Activated CD4-positive, alpha-beta T cell treated with anti-CD3 and anti-CD28 coated beads for 1 hour (primary cell): Measurements from ENCODE around the gene ACOXL.

Experiments
- DNase-seq: peaks from one replicate; pipeline ENCODE4 v3.0.0-alpha.2; 2020

ACOXL gene

GRCh38 chr2:110877031-110877827 lies 144.9 kb downstream of the ACOXL start:
- no peak for DNase-seq

GRCh38 chr2:110878150-110878549 lies 145.8 kb downstream of the ACOXL start:
- DNase-seq = no peak

GRCh38 chr2:110881908-110882307 lies 149.5 kb downstream of the ACOXL start:
- no peak for DNase-seq

- no peak for DNase-seq
Measured at GRCh38 chr2:110883406-110883805, 151.0 kb downstream of the ACOXL start.

- DNase-seq = no peak
Measured at GRCh38 chr2:110885256-110885655, 152.9 kb downstream of the ACOXL start.

GRCh38 chr2:110886826-110887573 lies 154.6 kb downstream of the ACOXL start:
- DNase-seq = no peak

- DNase-seq = no peak
Measured at GRCh38 chr2:110888411-110888810, 156.0 kb downstream of the ACOXL start.

GRCh38 chr2:110891626-110892025 lies 159.3 kb downstream of the ACOXL start:
- no peak for DNase-seq

- DNase-seq = no peak
Measured at GRCh38 chr2:110896226-110896625, 163.9 kb downstream of the ACOXL start.

- DNase-seq = no peak
Measured at GRCh38 chr2:110897966-110898365, 165.6 kb downstream of the ACOXL start.

- no peak for DNase-seq
Measured at GRCh38 chr2:110900191-110900590, 167.8 kb downstream of the ACOXL start.

- DNase-seq = no peak
Measured at GRCh38 chr2:110903548-110903947, 171.2 kb downstream of the ACOXL start.

- no peak for DNase-seq
Measured at GRCh38 chr2:110904116-110904778, 171.9 kb downstream of the ACOXL start.

- DNase-seq = no peak
Measured at GRCh38 chr2:110904779-110905148, 172.4 kb downstream of the ACOXL start.

GRCh38 chr2:110905217-110905616 lies 172.8 kb downstream of the ACOXL start:
- no peak for DNase-seq

GRCh38 chr2:110906613-110907298 lies 174.4 kb downstream of the ACOXL start:
- no peak for DNase-seq

GRCh38 chr2:110909501-110909900 lies 177.1 kb downstream of the ACOXL start:
- no peak for DNase-seq

GRCh38 chr2:110910423-110910822 lies 178.1 kb downstream of the ACOXL start:
- no peak for DNase-seq

- no peak for DNase-seq
Measured at GRCh38 chr2:110919738-110920137, 187.4 kb downstream of the ACOXL start.

GRCh38 chr2:110925479-110925878 lies 193.1 kb downstream of the ACOXL start:
- DNase-seq = no peak

- no peak for DNase-seq
Measured at GRCh38 chr2:110927526-110927925, 195.2 kb downstream of the ACOXL start.

- DNase-seq = no peak
Measured at GRCh38 chr2:110929528-110929927, 197.2 kb downstream of the ACOXL start.

GRCh38 chr2:110931648-110932047 lies 199.3 kb downstream of the ACOXL start:
- DNase-seq = no peak
